Stimulated activated CD4-positive, alpha-beta T cell treated with anti-CD3 and anti-CD28 coated beads, TNF-alpha, amount 100 ng/mL, for 48 hours (primary cell): ENCODE results near the gene MRPL21.

Experiments used
- DNase-seq, 3 donors: peaks; one replicate each; pipeline ENCODE4 v3.0.0-alpha.2; 2020; ENCODE audit warnings: low read depth in 3 of 3

The MRPL21 gene

DNA sequence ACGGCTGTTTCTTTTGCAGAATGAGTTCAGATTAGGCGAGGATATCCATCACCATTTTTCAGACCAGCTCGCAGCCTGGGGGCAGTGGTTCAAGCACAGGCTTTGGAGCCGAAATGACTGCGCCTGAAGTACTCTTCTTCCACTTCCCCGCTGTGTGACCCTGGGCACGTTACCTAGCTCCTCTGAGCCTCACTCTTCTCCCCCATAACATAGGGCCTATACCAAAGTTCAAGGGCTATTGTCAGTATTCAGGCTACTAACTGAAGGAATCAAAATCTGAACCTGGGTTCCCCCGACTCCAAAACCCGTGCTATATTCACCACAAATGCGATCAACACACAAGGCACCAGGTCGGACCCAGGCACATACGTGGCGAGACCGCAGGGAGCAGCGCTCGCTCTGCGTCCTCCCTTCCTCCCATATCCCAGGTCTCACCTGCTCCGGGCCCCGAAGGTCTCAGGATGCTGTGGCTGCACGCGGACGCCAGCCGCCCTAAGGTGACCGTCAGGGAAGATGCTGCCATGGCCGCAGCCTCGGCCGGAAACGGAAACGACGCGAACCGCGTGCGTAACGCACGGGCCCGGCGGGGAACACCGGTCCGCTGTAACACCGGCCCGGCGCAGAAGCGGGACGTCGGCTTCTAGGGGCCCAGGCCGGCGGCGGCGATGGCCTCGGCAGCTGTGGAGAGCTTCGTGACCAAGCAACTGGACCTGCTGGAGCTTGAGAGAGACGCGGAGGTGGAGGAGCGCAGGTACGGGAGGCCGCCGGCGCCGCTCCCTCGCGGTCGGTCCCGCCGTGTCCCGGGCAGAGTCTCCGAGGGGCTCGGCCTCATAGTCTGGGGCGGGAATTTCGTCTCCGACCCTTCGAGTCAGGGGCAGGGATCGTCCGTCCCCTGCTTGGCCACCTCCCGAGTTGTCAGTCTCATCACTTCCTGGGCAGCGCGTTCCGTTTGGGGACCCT, at the start of gene MRPL21, which contains the start of gene IGHMBP2:
Gene MRPL21 (minus strand): TSS at position 545 of the 960 bp plus-strand sequence. CDS start 22 bp downstream, at position 523.
Gene IGHMBP2 (plus strand): TSS at position 604 of the 960 bp plus-strand sequence. CDS start 62 bp downstream, at position 666.
- peak; percentile 64 to 85 (median 74) for DNase-seq

- DNase-seq: no peak
Measured at GRCh38 chr11:68950762-68951161, 47.1 kb upstream of the MRPL21 start.

DNA sequence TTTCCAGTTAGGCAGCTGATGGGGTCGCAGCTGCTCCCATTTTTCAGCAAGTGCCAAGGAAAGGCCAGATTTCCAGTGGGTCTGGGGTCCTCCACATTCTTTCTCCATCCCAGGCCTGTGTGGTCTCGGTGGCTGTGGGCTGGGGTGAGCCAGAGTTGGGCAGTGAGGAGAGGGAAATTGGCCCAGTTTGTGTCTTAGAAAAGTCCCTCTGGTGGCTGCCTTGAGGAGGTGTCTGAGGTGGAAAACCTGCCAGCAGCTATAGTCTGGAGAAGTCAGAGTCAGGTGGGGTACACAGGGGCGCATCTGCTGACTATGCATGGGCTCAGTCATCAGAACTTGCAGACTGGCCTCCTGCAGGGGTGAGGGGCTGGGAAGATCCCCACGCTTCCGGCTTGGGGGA, 46.6 kb upstream of the MRPL21 start:
- no peak for DNase-seq

GRCh38 chr11:68948935-68949334, 45.3 kb upstream of the MRPL21 start:
- DNase-seq: no peak

- no peak for DNase-seq
Measured at GRCh38 chr11:68948496-68948895, 44.9 kb upstream of the MRPL21 start.

- no peak for DNase-seq
Measured at GRCh38 chr11:68947151-68947550, 43.5 kb upstream of the MRPL21 start.

- no peak for DNase-seq
Measured at GRCh38 chr11:68946416-68947090, 42.9 kb upstream of the MRPL21 start.

DNA sequence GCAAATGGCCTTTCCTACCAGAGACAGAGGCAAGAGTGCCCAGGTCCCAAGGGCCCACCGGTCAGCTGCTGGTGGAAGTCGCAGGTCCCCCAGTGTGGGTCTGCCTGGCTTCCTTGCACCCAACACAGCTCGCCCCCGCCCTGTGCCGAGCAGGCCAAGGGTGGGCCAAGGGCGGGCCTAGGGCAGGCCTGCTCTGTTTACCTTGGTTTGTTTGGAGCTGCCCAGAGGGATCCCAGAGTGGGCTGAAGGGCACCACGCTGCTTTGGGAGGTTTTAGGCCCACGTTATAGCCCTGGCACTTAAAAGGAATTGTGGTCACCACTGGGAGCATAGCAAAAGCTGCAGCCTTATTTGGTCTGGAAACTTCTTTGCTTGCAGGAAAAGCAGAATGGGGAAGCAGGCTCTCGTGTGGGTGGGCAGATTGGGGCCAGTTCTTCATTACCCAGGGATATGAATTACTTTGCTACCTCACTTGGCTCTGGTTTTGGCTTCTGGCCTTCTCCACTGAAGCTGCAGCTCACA, 39.2 kb upstream of the MRPL21 start:
- no peak for DNase-seq

DNA sequence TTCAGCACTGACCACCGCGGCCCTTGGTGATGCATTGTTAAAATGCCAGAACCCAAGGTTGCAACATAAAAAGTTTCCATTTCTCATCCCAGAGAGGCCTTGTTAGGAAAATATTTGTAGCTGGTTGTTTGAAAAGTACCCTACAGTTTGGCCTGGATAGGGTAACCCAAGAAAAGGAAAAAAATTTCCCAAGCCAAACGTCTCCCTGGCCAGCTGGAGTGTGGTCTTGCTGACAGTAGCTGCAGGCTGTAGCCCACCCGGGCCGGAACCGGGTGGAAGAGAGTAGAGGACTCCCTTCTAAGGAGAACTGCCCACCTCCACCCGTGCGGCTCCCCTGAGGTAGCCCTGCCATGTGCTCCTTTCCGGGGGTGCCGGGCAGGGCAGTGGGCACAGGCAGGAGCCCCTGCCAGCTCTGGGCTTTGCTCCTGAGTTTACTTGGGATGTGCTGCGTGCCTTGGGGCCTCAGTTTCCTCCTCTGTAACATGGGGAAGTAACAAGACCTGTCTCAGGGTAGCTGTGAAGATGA, 38.5 kb upstream of the MRPL21 start:
- DNase-seq: no peak

DNA sequence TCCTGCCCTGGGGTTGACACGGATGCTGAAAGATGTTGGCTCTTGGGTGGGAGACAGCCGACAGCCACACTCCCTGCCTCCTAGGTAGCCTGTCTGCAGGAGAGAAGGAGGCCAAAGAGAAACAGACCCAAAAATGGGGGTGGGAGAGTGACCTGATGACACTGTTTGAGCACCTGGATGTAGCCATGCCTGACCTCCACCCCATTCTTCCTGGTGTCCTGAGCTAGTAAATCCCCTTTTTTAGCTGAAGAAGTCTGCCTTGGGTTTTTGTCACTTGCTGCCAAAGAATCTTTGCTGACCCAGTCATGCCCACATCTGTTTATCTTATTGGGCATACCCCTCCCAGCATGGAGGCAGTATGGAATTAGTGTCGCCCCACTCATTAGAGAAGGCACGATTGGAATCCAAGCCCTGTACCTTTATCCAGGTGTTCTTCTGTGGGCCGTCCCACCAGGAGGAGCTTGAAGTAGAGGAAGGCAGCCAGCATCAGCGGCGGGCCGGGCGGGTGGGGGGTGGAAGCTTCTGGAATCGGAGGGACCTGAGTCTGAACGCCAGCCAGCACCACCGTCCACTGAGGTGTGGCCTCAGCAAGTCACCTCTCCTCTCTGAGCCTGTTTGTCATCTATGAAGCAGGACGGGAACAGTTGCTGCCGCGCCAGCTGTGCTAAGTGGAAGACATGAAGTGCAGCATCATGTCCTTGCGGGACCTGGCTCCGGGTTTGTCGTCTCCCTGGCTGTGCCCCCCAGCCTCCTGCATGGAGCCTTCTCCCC, 37.9 kb upstream of the MRPL21 start:
- DNase-seq: no peak

DNA sequence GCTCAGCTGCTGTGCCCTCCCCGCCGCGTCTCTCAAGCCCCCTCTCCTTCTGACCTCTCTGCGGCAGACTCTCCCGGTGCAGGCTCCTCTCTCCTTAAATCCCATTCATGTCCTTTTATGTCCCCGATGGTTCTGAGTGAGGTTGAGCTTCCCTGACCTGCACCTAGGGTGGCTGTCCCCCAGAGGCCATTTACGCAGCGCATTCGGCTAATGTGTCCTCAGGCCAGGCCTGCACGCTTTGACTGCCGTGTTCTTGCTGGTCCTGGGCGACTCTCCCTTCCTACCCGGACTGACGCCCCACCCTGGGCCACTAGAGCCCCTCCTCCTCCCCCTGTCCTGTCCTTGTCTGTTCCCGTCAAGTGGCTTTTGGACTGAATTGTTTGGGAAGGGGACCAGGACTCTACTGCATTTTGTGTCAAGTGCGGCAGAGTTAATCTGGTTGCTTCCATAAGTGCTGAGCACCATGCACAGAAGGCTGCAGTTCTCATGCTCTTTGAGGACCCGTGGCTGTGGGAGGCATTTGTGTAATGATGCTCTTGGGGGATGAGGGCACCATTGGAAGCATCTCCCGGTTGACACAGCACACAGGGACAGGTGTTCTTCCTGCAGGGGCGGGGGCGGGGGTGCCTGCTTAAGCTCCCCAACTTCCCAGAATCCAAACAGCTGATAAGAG, 37.2 kb upstream of the MRPL21 start:
- DNase-seq: no peak

GRCh38 chr11:68939583-68940555, 36.2 kb upstream of the MRPL21 start:
- no peak for DNase-seq

GRCh38 chr11:68938816-68939582, 35.4 kb upstream of the MRPL21 start:
- DNase-seq: no peak

- no peak for DNase-seq
Measured at GRCh38 chr11:68938088-68938487, 34.5 kb upstream of the MRPL21 start.

- DNase-seq: no peak
Measured at GRCh38 chr11:68936676-68937620, 33.3 kb upstream of the MRPL21 start.

GRCh38 chr11:68936358-68936636, 32.7 kb upstream of the MRPL21 start:
- DNase-seq: no peak

- no peak for DNase-seq
Measured at GRCh38 chr11:68935516-68936357, 32.1 kb upstream of the MRPL21 start.
